NCI-H2196 (cell line): ENCODE data around the gene CD93.
A peak's percentile ranks its signal among the peaks of the same experiment; 100 is the strongest.

Experiments
- DNase-seq: peaks from one replicate; lab custom pipeline; 2025; ENCODE audit not compliant: unreplicated experiment; lab: John Stamatoyannopoulos, UW

The CD93 gene, protein sequence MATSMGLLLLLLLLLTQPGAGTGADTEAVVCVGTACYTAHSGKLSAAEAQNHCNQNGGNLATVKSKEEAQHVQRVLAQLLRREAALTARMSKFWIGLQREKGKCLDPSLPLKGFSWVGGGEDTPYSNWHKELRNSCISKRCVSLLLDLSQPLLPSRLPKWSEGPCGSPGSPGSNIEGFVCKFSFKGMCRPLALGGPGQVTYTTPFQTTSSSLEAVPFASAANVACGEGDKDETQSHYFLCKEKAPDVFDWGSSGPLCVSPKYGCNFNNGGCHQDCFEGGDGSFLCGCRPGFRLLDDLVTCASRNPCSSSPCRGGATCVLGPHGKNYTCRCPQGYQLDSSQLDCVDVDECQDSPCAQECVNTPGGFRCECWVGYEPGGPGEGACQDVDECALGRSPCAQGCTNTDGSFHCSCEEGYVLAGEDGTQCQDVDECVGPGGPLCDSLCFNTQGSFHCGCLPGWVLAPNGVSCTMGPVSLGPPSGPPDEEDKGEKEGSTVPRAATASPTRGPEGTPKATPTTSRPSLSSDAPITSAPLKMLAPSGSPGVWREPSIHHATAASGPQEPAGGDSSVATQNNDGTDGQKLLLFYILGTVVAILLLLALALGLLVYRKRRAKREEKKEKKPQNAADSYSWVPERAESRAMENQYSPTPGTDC

DNA sequence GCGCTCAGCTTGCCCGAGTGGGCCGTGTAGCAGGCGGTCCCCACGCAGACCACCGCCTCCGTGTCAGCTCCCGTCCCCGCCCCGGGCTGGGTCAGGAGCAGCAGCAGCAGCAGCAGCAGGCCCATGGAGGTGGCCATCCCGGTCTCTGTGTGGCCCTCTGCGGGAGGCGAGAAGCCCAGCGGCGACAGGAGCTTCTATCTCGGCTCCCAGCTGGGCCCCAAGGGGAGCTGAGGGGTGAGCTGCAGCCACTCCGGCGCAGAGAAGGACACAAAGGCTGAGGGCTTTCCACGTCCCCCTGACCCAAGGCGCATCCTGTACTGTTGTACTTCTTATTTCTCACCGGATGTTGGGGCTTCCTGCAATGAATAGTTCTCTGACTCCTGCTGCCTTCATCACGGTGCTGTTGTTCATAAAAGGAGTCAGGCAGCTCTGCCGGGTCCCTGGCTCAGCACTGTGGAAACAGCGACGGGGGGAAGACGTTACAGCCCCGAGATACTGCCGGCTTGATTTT, at the start of gene CD93:
Gene CD93, minus strand, starts transcription at position 269 of the 511 bp plus-strand sequence. Its CDS starts 132 bp downstream, at position 137.
- DNase-seq, result no peak

DNA sequence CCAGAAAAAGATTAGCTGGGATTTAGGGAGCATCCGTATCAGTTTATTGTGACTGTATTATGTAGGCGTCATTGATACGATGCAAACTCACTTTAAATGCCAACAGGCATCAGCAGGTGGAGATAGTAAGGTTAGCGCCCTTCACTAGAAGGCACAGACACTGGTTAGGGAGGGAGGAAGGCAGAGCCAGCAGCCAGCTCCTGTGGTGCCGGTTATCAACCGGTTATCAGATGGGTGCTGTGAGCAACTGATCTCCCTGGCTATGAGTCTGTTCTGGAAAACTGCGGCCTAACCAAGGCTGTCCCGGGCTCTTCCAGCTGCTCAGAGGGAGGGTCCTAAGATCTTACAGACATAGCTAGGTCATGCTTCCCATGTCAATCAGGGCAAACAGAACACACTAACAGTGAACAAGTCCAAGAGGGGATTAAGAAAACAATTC, 47.5 kb upstream of the CD93 start:
- no peak for DNase-seq

DNA sequence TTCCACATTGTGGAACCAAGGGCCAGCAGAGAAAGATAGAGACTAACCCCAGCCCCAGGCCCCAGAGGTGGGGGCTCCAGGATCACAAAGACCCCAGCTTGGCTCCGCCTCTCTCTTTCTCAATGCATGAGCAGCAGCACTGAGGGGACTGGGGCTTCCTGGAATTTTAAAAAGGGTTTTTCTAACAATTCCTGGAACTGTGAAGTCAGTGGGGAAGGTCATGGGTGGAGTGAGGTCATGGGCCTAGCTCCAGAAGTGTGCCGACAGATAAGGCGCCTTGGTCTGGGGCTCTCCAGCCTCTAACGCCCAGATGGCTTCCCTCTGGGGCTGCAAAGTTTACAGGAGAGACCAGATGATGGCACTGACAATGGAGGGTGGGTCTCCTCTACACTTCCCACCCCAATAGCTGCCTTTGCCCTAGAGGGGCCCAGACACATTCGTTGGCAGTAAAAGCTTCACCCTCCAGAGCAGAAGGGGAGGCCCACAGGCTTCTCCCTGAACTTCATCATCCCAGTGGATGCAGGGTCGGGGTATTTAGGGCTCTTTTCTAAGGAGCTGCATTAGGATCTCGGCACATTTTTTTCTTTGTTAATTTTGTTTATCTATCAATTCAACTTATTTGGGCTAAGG, 46.9 kb upstream of the CD93 start:
- DNase-seq, result no peak

DNA sequence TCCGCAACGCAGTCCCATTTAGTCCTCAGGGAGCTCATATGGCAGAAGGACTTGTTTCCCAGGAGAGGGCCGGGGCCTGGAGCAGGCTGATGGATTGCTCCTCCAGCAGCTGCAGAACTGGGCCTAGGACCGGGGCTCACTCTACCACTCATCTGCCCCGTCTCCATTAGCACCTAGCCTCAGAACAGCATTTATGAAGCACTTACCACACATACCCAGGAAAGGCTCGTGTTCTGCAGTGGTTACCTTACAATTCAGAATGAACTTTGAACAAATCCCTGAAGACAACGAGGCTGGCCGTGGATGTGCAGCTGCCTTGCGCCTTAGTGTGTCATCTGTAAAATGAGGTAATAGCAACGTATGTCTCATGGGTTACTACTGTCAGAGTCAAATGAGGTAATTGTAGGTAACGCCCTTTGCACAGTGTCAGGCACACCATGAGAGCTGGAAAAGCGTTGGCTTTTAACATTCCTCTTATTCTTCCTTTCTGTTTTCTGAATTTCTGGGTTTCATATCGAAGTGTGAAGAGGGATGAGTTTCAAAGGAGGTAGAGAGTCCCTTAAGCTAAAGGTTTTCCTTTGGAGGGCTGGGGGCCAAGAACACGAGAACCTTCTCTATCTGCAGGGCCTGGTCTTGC, 46.3 kb upstream of the CD93 start:
- DNase-seq, result no peak

DNA sequence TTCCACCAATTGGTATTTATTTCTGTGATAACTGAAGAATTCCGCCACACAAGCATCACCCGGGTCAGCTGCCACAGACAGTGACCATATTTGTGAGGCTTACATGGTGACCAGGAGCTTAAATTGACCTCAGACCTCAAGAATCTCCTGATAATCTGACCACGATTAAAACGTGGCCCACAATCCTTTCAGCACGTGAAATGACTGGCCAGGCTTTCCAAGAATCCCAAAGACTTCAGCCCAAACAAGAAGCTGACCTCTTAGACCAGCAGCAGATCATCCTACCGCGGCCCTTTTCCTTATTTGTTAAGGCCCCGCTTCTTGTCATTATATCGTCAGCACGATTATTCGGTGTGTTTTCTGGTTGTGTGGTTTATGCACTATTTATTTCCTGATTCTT, 45.6 kb upstream of the CD93 start:
- no peak for DNase-seq

DNA sequence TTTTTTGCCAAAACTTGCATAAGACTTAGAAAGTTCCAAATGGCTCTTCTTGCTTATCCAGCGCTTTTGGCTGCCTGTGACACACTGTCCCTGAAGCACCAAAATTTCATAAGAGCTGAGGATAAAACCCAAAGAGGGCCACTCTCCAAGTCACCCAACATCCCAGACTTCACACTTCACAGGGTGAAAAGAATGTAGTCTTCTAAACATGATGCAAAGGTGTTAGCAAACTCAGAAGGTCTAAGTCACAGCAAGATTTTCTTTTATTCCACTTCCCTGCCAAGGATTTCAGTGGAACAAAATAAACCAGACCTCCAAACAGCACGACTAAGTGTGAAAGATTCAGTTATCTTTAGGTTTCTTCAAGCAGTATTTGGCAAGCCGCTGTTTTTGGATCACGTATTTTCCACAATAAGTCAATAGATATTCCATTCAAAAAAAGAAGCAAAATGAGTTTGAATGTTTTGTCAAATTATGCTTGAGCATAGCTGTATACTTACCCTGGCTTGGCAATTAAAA, 44.6 kb upstream of the CD93 start:
- no peak for DNase-seq

DNA sequence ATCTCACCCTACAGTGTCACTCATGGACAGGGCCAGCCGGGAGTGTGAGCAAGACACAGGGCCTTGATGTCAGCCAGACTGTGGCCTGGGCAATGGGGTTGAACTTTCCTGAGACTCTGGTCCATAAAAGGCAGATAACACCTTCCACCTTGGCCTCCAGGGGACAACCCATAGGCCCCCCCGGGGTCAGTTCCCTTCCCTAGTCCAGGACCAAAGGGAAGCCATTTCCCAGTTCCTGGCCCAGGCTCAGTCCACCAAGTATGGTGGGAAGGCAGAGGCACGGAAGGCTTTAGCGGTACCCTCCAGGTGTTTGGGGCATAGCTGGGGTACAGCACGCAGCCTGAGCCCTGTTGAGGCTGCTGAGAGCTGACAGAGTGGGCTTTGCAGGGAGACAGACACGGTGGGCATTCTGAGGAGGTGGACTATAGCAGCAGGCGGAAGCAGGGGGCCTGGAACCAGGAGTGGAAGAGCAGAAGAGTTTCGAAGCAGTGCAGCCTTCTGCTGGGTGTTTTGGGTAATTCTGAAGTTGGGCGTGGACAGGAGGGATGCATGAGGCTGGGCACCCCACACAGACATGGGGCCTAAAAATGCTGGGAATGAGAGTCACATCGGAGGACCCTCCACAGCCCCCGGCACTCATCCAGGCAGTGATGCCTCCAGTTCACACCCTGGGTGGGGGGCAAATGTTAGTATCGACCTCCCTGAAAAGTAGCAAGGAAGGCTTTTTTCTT, 43.9 kb upstream of the CD93 start:
- no peak for DNase-seq

DNA sequence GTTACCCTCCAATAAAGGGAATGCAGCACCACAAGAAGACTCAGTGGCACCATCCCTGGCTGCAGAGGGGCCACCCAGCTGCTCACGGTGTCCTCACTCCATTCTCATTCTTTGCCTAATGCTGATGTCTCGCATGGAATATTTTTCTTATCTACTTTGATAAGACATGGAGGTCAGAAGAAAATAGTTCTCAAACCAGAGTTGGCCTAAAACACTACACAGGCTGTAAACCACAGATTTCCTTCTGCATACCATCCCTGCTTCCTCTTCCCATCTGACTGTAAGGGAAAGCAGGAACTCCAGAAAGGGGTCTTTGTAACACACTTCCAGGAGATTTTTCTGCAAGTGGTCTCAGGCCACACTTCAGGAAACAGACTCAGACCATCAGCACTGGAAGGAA, 43.1 kb upstream of the CD93 start:
- DNase-seq, result no peak

DNA sequence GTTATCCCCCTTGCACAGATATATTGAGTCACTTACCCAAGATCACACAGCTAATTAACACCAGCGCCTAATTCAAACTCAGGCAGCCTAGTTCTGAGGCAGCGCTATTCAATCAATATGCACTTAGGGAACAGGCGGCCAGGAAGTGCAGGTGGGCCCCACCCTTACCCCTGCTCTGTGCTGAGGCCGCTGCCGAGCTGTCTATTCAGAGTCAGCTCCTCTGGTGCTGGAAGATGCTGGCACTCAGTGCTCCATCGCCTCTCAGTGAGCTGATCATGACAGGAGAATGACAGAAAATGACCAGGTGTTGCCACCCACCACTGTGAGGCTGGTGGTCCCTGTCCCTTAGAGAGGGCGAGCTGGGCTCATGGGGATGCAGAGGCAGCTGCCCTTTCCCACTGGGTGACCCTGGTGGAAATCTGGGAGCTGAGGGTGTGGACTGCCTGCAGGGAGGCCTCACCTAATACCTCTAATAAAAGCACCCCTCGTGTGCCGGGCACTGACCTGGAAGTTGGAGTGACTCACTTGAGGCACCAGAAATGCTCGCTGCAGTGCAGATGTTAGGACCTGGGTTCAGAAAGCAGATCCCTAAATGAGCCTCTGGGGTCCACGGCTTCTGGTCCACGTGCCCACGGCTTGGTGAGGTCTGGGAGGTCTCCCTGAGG, 42.5 kb upstream of the CD93 start:
- no peak for DNase-seq

DNA sequence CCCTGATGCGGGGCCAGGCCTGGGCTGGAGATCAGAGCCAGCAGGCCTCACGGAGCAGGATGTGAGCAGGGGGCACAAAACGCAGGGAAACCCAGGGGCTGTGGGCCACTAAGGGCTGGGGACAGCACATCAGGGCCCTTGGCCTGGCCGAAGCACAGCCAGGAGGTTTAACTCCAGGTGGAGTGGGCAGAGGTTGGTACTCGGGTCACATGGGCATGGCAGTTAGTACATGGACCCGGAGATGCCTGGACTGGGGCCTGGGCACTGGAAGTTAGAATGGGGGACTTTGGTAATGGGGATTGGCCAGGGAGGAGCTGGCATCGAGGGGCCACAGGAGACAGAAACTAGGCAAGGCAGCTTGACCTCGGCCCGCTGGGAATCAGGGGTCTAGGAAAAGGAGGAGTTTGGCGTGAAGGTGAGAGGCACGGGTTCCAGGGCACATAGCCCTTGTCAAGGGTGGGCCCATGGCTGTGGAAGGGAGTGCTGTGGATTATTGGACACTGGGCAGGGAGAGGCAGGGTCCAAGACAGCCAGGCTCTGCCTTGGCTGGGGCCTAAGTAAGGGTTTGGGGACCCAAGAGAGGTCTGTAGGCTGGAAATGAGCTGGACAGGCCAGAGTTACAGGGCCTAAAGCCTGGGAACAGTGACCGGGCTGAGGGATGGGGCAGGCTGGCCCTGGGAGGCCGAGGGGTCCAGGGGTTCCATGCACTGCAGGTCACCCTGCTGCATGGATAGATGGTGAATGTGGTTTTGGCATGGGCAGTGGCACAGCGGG, 41.6 kb upstream of the CD93 start:
- no peak for DNase-seq

DNA sequence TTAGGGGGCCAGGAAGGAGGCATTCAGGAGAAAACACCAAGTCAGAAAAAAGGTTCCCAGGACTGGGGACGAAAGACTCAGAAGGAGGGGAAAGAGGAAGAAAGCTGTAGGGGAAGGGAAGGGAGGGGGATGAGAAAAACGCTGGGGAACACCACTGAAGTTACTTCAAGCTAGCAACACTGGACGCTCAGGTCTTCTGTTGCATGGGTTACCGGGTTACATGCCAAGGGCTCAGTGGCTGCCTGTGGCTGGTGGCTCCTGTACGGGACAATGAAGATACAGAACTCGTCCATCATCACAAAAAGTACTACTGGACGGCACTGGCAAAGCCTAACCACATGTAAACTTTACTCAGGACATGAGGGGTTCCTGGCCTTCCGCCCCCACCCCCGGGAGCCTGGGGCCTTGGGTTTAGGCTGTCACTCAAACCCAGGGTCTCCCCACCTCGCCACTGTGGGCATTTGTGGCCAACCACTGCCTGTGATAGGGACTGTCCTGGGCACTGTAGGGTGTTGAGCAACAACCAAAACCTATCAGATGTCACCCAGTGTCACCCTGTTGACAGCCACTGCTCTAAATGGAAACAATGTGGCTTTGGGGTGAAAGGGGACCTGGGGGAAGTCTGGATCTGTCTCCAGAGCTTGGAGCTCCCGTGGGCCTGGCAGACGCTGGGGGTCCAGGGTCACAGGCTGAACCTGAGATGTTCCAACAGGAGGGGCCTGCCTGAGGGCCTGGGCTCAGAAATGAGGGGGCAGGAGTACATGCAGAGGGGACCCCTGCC, 40.3 kb upstream of the CD93 start:
- DNase-seq, result no peak

DNA sequence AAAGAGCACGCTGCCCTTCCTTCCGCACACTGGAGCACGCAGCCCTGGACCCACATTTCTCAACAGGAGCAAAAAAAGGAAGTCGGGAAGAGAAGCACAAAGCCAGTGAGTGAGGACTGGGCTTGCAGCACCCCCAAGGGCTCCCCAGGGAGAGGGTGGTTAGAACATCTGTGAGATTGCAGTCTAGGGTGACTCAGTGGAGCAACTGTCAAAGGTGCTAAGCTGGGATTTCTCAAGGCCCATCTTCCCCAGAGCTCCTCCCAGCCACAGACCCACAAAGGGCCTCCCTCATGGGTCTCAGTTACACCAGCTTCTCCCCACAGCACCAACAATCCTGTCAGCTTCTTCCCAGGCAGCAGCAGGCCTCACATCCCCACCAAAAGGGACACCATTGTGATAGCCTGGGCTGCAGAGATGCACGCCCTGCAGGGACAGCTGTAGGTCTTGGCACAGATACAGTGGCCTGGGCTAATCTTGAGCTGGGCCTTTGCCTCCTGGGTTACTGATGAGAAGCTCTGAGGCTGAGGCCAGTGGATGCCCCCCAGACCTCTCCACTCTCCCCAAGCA, 39.6 kb upstream of the CD93 start:
- no peak for DNase-seq

DNA sequence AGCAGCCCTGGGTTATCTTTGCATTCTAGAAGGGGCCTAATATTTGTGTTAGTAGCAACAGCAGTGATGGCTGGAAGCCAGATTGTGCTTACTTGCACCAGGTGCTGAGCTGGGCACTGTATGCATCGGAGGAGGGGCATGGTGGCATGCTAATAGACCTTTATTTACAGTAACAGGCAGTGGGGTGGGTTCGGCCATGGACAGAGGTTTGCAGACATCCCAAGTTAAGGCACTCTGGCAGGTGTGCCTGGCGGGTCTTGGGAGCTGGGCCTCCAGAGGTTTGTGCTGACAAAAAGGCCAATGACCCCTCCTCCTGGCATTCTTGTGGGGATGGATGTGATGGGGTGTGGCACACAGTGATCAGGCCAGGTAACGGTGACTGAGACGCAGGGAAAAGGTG, 39.0 kb upstream of the CD93 start:
- DNase-seq, result peak; percentile 61

DNA sequence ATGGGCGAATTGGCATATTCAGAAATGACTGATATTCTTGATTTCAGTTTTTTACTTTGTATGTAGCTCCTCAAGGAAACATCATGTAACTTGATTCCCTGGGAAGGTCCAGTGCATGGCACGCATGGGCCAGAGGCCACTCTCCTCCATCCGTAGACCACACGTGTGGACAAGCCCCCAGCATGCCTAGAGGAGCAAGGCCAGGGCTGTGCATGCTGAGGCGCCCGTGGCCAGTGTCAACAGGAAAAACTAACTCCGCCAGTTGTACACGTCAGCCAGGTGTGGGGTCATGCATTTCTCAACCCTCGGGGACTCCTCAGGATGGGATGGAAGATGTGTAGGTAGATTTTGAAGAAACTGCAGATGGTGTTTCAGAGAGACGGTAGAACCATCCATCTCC, 37.8 kb upstream of the CD93 start:
- no peak for DNase-seq

DNA sequence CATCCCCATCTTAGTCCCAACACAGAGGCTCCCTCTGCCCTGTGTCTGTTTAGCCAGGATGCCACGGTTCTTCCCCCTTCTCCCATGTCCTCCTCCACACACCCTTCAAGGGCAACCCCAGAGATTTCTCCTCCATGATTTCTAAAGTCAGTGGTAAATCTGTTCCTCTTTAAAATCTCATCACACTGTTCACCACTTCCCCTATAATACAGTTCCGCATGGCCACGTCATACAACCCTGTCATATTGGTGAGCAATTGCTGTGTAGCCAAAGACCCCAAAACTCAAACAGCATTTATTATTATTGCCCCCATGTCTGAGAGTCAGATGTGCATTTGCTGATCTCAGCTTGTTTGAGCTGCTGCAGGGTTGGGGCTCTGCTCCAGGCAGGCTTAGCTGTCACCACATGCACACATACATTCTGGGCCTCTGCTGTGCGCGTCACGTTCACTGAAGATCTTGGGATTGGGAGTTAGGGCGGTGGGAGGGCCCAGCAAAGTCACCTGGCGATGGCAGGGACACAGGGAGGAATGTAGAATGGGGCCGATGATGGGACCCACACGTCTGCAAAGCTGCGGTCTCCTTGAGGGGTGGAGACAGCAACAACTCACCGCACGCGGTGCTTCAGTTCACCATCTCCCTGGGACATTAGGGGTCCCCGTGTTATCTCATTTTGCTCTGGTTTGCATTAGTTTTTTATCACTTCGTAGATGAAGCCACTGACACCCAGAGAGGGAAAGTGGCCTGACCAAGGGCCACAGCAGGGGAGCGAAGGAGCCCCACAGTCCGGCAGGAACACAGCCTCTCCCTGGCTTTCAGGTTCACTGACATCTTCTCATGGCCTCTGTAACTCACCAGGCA, 36.9 kb upstream of the CD93 start:
- no peak for DNase-seq

DNA sequence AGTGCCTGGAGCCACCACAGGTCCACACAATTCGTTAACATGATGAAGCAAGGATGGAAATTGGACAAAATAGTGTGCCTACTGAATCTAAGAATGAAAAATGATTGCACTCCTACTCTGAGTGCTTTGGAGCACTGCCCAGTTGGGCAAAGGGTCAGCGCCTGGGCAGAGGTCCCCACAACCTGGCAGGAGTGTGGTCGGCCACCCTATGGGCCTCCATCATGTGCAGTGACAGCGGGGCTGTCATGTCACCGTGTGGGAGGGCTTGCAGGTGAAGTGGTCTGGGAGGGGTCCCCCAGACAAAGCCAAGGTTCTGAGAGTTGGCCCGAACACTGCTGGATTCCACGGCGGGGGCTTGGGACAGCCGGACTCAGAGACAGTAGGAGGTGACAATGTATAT, 36.2 kb upstream of the CD93 start:
- no peak for DNase-seq

DNA sequence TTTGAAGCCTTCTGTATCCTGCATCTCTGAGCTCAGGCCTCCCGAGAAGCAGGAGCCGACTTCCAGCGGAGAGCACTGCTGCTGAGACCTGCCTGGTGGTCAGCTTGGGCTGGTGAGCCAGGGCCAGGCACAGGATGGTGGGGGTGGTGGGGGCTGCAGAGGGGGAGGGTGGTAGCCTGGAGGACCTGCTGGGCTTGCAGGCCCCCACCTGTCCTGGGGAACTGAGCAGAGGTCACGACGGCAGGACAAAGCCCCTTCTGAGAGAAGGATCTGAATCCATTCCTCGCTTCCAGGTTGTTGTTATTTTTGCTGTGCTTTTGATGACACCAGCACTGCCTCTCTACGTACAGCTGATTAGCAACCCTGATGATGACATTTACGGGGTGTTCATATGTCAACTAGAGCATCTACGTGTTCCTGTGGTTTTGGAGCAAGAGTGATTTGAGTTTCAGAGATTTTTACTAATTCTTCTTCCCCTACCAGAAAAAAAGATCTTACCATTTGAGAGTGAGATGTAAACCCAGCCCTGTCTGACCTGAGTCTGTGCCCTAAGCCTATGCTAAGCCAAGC, 35.7 kb upstream of the CD93 start:
- no peak for DNase-seq
